Sigmoid colon (tissue), 7 donors: Measurements from ENCODE around the gene TSPEAR. TPM values are rescaled to one million over a fixed set of nuclear protein-coding genes. Genes with fewer than 3 reads are reported as not detected.
A peak's percentile ranks its signal among the peaks of the same experiment; 100 is the strongest.

Experiments used
- DNase-seq: peaks from one replicate; pipeline ENCODE4 v3.0.0-alpha.2; 2019
- H3K27ac ChIP-seq, 4 donors: fragments of 200-600 bp; sonication (generic); one replicate each; pipeline ENCODE4 v1.5.1; 2016 to 2019; ENCODE audit warnings: mild to moderate bottlenecking in 1 of 4
- H3K27me3 ChIP-seq, 3 donors: fragments of 200-600 bp; sonication (generic); one replicate each; pipeline ENCODE4 v1.5.1; 2019; ENCODE audit warnings: mild to moderate bottlenecking in 1 of 3
- H3K36me3 ChIP-seq, 4 donors: fragments of 200-600 bp; sonication (generic); one replicate each; pipeline ENCODE4 v1.5.1; 2016 to 2019
- H3K4me1 ChIP-seq, 4 donors: fragments of 200-600 bp; sonication (generic); one replicate each; pipeline ENCODE4 v1.5.1; 2017 to 2019
- H3K4me3 ChIP-seq, 4 donors: fragments of 200-600 bp; sonication (generic); one replicate each; pipeline ENCODE4 v1.5.1; 2017 to 2019; ENCODE audit warnings: mild to moderate bottlenecking in 2 of 4, moderate library complexity in 1 of 4
- H3K9me3 ChIP-seq, 4 donors: fragments of 200-600 bp in 3 of 4; sonication (generic) in 3 of 4; one replicate each; pipeline versions ENCODE4 v1.5.1 to v1.6.1; 2013 to 2019
- CTCF ChIP-seq, 4 experiments: fragments of 450-650 bp in 3 of 4; fragments of 200-600 bp in 1 of 4; IDR thresholded peaks; one replicate each; pipeline ENCODE4 v1.5.1; 2016 to 2019; ENCODE audit warnings: antibody characterized with exemption in 4 of 4, mild to moderate bottlenecking in 3 of 4, moderate library complexity in 2 of 4
- EP300 ChIP-seq, 4 donors: sonication (generic); formaldehyde crosslinking; IDR thresholded peaks; one replicate each; pipeline ENCODE4 v1.6.1; 2017; ENCODE audit warnings: antibody characterized with exemption in 4 of 4
- POLR2A ChIP-seq, 2 donors: fragments of 450-650 bp; IDR thresholded peaks; one replicate each; pipeline ENCODE4 v1.6.1; 2016; ENCODE audit warnings: antibody characterized with exemption in 2 of 2, mild to moderate bottlenecking in 2 of 2, moderate library complexity in 2 of 2
- POLR2AphosphoS5 ChIP-seq, 4 donors: sonication (generic); formaldehyde crosslinking; IDR thresholded peaks; one replicate each; pipeline ENCODE4 v1.6.1; 2017; ENCODE audit warnings: antibody characterized with exemption in 4 of 4
- WGBS, 2 donors: extraction: QIAGEN DNeasy Blood & Tissue Kit; methylation state at CpG; one replicate each; pipeline ENCODE4 v1.1.7; 2013; 5-methylcytosine and 5-hydroxymethylcytosine counted together
- intact Hi-C: fragments of 100-400 bp; cut with DNase I; formaldehyde crosslinking; loops from one replicate; pipeline ENCODE4 v1.15.1; 2023
- polyA plus RNA-seq, 3 donors: library from polyadenylated mRNA; stranded (reverse); fragments of 200-250 nt; gene quantifications; one replicate each; pipeline ENCODE4 v1.2.3, GENCODE V29; 2013
- total RNA-seq, 4 donors: library from RNA; depleted of rRNA; stranded (reverse); fragments of >200 nt; gene quantifications; one replicate each; pipeline ENCODE4 v1.1.0, GENCODE V29; 2016
- donor health status: healthy with polysubstance abuse.
- donor health status: Bipolar disorder and iron deficiency.
- donor health status: healthy.

Gene TSPEAR
- total and polyA plus RNA-seq, 7 donors, result under 0.01 to 0.20 TPM; not detected in 5

GRCh38 chr21:44614961-44615391 is 96.4 kb downstream of the TSPEAR start:
- Histone ChIP-seq H3K4me3 (no peak overlapping the region), H3K27me3 (peaks cover 0 to 23% (median 9%) of the 10 kb centered on the region in 3 donors), H3K9me3 (peaks cover 0 to 13% (median 3%) of the 10 kb centered on the region in 4 donors), H3K4me1 (no peaks in the 10 kb centered on the region), H3K36me3 (no peaks in the 10 kb centered on the region), H3K27ac (no peak overlapping the region)
- intact Hi-C loops, result no loop called here
- TF ChIP-seq POLR2A (IDR thresholded peaks at IDR 0.05) (no peak), POLR2AphosphoS5 (IDR thresholded peaks at IDR 0.05) (no peak)
- WGBS, 2 donors, result 83 to 90% methylated on average over 28 of the region's 28 CpGs
- no peak for DNase-seq

- H3K9me3 ChIP-seq, result peaks cover 0 to 15% (median 2%) of the 10 kb centered on the region in 4 donors
- no peak overlapping the region for H3K4me3 ChIP-seq
- intact Hi-C loops, result no loop called here
- no peak overlapping the region for H3K27ac ChIP-seq
- H3K4me1 ChIP-seq, result no peaks in the 10 kb centered on the region
- no peak for TF ChIP-seq POLR2AphosphoS5 (IDR thresholded peaks at IDR 0.05)
- no peak for TF ChIP-seq POLR2A (IDR thresholded peaks at IDR 0.05)
- no peak for TF ChIP-seq CTCF (IDR thresholded peaks at IDR 0.05)
- no peak for TF ChIP-seq EP300 (IDR thresholded peaks at IDR 0.05)
- H3K27me3 ChIP-seq, result peaks cover 0 to 23% (median 9%) of the 10 kb centered on the region in 3 donors
- no peaks in the 10 kb centered on the region for H3K36me3 ChIP-seq
- DNase-seq, result no peak
- WGBS, 2 donors, result 82 to 83% methylated on average over 20 of the region's 20 CpGs
Measured at GRCh38 chr21:44614161-44614631, 97.2 kb downstream of the TSPEAR start.

- intact Hi-C loops, result no loop called here
- DNase-seq, result no peak
- no peak overlapping the region for H3K27ac ChIP-seq
- no peak overlapping the region for H3K4me3 ChIP-seq
- TF ChIP-seq POLR2A (IDR thresholded peaks at IDR 0.05), result no peak
- TF ChIP-seq POLR2AphosphoS5 (IDR thresholded peaks at IDR 0.05), result no peak
- TF ChIP-seq EP300 (IDR thresholded peaks at IDR 0.05), result no peak
- TF ChIP-seq CTCF (IDR thresholded peaks at IDR 0.05), result no peak
- no peaks in the 10 kb centered on the region for H3K36me3 ChIP-seq
- no peaks in the 10 kb centered on the region for H3K4me1 ChIP-seq
- 87 to 88% methylated on average over 26 of the region's 26 CpGs for WGBS, 2 donors
- H3K27me3 ChIP-seq, result peaks cover 0 to 23% (median 9%) of the 10 kb centered on the region in 3 donors
- H3K9me3 ChIP-seq, result peaks cover 0 to 17% (median 2%) of the 10 kb centered on the region in 4 donors
Measured at GRCh38 chr21:44613386-44614155, 97.8 kb downstream of the TSPEAR start.

- peak; percentile 60 for DNase-seq
- TF ChIP-seq POLR2AphosphoS5 (IDR thresholded peaks at IDR 0.05), result no peak
- TF ChIP-seq CTCF (IDR thresholded peaks at IDR 0.05), result no peak
- no peak for TF ChIP-seq EP300 (IDR thresholded peaks at IDR 0.05)
- no peak for TF ChIP-seq POLR2A (IDR thresholded peaks at IDR 0.05)
- intact Hi-C loops, result no loop called here
- H3K27ac ChIP-seq, result no peak overlapping the region
- no peaks in the 10 kb centered on the region for H3K4me1 ChIP-seq
- H3K27me3 ChIP-seq, result peaks cover 0 to 23% (median 9%) of the 10 kb centered on the region in 3 donors
- H3K36me3 ChIP-seq, result no peaks in the 10 kb centered on the region
- H3K9me3 ChIP-seq, result peaks cover 0 to 17% (median 2%) of the 10 kb centered on the region in 4 donors
- 75 to 84% methylated on average over 13 of the region's 13 CpGs for WGBS, 2 donors
- no peak overlapping the region for H3K4me3 ChIP-seq
Measured at GRCh38 chr21:44612669-44613229, 98.6 kb downstream of the TSPEAR start.

GRCh38 chr21:44612029-44612486 is 99.3 kb downstream of the TSPEAR start, which contains the start of gene KRTAP10-8:
Gene KRTAP10-8 (plus strand): TSS chr21:44612079. CDS start chr21:44612101, 22 bp downstream.
- intact Hi-C loops, result no loop called here
- DNase-seq, result peak; percentile 57
- peaks cover 0 to 17% (median 2%) of the 10 kb centered on the region in 4 donors for H3K9me3 ChIP-seq
- peaks cover 0 to 18% (median 9%) of the 10 kb centered on the region in 3 donors for H3K27me3 ChIP-seq
- no peak within 1 kb of the TSS for H3K27ac ChIP-seq
- no peak for TF ChIP-seq POLR2A (IDR thresholded peaks at IDR 0.05)
- no peaks in the 10 kb centered on the region for H3K4me1 ChIP-seq
- H3K36me3 ChIP-seq, result no peaks in the 10 kb centered on the region
- WGBS, 2 donors, result 70 to 89% methylated on average over 8 of the region's 8 CpGs
- H3K4me3 ChIP-seq, result no peak within 1 kb of the TSS
